ENCODE measurements around the gene KCNA1. TPM values are rescaled to one million over a fixed set of nuclear protein-coding genes. Genes with fewer than 3 reads are reported as not detected.

Gene KCNA1
- total and polyA plus RNA-seq, 2 of the 4 experiments (the other 2 are of a cell fraction): not detected

DNA sequence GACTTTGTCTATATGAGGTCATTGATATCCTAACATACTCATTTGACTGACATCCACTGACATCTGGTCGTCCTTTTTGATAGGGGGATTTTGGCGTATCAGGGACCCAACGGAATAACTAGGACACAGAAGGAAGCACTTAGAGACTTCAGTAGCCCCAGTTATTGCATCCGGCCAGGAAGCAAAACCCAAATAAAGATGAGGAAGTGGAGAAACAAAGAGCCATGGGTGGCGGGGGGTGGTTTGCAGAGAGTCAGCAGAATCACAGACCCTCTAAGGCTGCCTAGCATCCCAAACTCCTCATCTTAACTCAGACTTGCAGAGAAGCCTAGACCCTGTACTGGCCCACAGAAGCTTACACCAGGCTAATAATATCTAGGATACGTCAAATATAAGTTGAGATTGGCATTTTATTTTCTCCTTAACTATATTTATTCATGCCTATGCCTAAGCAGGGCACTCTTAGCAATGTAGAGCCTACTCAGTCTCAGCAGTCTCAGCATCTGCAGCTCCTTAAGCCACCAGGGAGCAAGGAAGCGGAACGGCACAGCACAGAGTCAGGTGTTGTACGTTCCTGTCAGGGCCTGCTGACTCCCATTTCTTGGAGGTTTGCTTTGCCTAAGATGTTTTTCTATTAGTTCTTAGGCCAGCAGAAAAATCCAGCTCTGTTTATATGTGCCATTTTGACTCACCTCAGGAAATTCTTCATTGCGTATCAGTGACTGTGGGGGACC lies 45.1 kb downstream of the KCNA1 start:
- no peak overlapping the region for H2AK9ac ChIP-seq (replicated peaks; ENCODE audit: low read depth, low read length, poor library complexity)
- H4K91ac ChIP-seq (ENCODE audit: insufficient read depth, low read depth, low read length): no peak overlapping the region
- in situ Hi-C loops (cut with MboI; ENCODE audit: low sequenced_read_pairs) (no loop called here), intact Hi-C loops (cut with micrococcal nuclease) (no loop called here), dilution Hi-C loops (cut with HindIII; ENCODE audit: low sequenced_read_pairs, unreplicated experiment) (no loop called here)
- BruUV-seq (replicated peaks): no TSS peak
- H2BK120ac ChIP-seq (ENCODE audit: low read depth, low read length): no peak overlapping the region
- H3K27me3 ChIP-seq (ENCODE audit: control insufficient read depth, insufficient read depth, low read length): peaks cover 6% of the 10 kb centered on the region; the same call in 1 of the 2 replicates
- H3K23ac ChIP-seq (ENCODE audit: low read depth, low read length): no peak overlapping the region
- H3K18ac ChIP-seq (ENCODE audit: low read depth, low read length): no peak overlapping the region
- H3K9me1 ChIP-seq (ENCODE audit: insufficient read depth, low read length): no peaks in the 10 kb centered on the region
- DNase-seq (no peak), ATAC-seq (ENCODE audit: low read depth) (no peak)
- no peak overlapping the region for H2BK15ac ChIP-seq (ENCODE audit: low read depth, low read length)
- no peak overlapping the region for H4K5ac ChIP-seq (ENCODE audit: low read depth, low read length)
- no peak overlapping the region for H3K27ac ChIP-seq (ENCODE audit: insufficient read depth, low read length)
- no peak overlapping the region for H3K14ac ChIP-seq (replicated peaks; ENCODE audit: low read depth, low read length)
- H3K56ac ChIP-seq (ENCODE audit: extremely low read depth, insufficient read depth, low read length): no peak overlapping the region
- TF ChIP-seq CEBPB (IDR thresholded peaks at IDR 0.05; ENCODE audit: low read depth, low read length) (no peak), POLR2A (IDR thresholded peaks at IDR 0.05; ENCODE audit: low read depth, low read length) (no peak)
- H3K79me1 ChIP-seq (ENCODE audit: low read depth in 1 of 2, low read length in 2 of 2): no peaks in the 10 kb centered on the region
- H4K8ac ChIP-seq (ENCODE audit: low read depth in 2 of 2, low read length in 2 of 2): no peak overlapping the region
- no peak overlapping the region for H2AK5ac ChIP-seq (ENCODE audit: low read depth, low read length)
- H3K36me3 ChIP-seq (ENCODE audit: control insufficient read depth, insufficient read depth, low read length): no peaks in the 10 kb centered on the region
- no peak overlapping the region for H3K4me2 ChIP-seq (ENCODE audit: low read depth, low read length)
- POLR2A ChIA-PET (ENCODE audit: unreplicated experiment): no interaction called here
- no peak overlapping the region for H3K4ac ChIP-seq (ENCODE audit: low read depth, low read length)
- no peak overlapping the region for H3K4me3 ChIP-seq (ENCODE audit: insufficient read depth, low read depth, low read length)
- no peak overlapping the region for H2BK20ac ChIP-seq (ENCODE audit: low read depth, low read length)
- no peak overlapping the region for H3K9ac ChIP-seq (ENCODE audit: low read depth, low read length)
- CTCF ChIA-PET: no interaction called here
- H2BK5ac ChIP-seq (ENCODE audit: low read depth, low read length, poor library complexity, severe bottlenecking): no peak overlapping the region
- WGBS, 2 experiments (ENCODE audit: extremely low coverage in 2 of 2, insufficient read length in 1 of 2): 40% methylated on average over 1 of the region's 10 CpGs; no CpG with 5 or more reads in 1 of the 2 experiments
- H4K20me1 ChIP-seq (ENCODE audit: insufficient read depth, low read length): no peaks in the 10 kb centered on the region
- H3K9me3 ChIP-seq (ENCODE audit: control insufficient read depth, insufficient read depth, low read length): no peaks in the 10 kb centered on the region
- H2AFZ ChIP-seq (replicated peaks; ENCODE audit: low read length, poor library complexity): no peak overlapping the region
- no peaks in the 10 kb centered on the region for H3K4me1 ChIP-seq (ENCODE audit: control insufficient read depth, insufficient read depth, low read length)

Data from IMR-90 (cell line).